ENCODE data around the gene ABL1.
"Not testable (repeated sequence)": the region's sequence is repeated elsewhere in the genome, so short reads cannot be mapped to it uniquely, and the experiment has no call there.

- TF ChIP-seq POLR2AphosphoS5, POLR2A (IDR thresholded peaks at IDR 0.05): not testable (repeated sequence)
- TF ChIP-seq, protein P1, sequence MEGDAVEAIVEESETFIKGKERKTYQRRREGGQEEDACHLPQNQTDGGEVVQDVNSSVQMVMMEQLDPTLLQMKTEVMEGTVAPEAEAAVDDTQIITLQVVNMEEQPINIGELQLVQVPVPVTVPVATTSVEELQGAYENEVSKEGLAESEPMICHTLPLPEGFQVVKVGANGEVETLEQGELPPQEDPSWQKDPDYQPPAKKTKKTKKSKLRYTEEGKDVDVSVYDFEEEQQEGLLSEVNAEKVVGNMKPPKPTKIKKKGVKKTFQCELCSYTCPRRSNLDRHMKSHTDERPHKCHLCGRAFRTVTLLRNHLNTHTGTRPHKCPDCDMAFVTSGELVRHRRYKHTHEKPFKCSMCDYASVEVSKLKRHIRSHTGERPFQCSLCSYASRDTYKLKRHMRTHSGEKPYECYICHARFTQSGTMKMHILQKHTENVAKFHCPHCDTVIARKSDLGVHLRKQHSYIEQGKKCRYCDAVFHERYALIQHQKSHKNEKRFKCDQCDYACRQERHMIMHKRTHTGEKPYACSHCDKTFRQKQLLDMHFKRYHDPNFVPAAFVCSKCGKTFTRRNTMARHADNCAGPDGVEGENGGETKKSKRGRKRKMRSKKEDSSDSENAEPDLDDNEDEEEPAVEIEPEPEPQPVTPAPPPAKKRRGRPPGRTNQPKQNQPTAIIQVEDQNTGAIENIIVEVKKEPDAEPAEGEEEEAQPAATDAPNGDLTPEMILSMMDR (IDR thresholded peaks at IDR 0.05 in 8 of 11, conservative IDR thresholded peaks at IDR 0.05 in 3 of 11): not testable (repeated sequence)
Measured at GRCh38 chr9:130803116-130803515, 31.9 kb upstream of the ABL1 start.
